ENCODE results near the gene SLC1A2.
A peak's percentile ranks its signal among the peaks of the same experiment; 100 is the strongest.

Gene SLC1A2

DNA sequence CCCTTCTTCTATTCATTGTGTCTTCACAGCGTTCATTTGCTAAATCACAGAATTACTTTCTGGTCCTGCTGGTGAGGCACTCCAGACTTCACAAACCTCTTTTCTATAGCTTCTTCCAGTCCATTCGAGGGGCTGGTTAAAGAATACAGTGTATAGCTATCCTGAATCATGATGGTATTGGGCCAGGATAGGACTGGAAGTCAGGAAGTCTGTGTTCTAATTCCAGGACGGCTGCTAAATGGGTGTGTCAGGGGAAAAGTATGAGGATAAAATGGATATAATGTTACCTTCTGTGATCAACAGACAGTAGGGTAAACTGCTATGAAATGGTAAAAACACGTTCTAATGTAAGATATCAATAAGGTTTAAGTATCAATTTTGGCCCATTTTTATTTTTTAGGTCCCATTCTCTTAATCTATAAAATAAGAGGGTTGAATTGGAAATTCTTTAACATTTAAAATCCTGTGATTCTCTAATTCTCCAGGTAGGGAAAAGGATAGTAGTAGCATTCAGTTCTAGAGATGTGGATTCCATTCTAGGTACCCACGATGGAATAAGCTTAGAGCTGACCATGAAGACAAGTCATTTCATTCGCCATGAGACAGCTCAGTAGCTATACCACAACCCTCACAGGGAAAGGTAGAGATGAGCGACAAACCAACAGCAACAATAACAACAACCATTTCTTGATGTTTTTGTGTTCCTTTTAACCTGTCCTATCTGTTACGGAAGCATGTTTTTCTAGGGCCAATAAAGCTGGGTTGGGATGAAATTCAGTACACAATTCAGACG lies 96.1 kb downstream of the SLC1A2 start:
- DNase-seq: no peak

DNA sequence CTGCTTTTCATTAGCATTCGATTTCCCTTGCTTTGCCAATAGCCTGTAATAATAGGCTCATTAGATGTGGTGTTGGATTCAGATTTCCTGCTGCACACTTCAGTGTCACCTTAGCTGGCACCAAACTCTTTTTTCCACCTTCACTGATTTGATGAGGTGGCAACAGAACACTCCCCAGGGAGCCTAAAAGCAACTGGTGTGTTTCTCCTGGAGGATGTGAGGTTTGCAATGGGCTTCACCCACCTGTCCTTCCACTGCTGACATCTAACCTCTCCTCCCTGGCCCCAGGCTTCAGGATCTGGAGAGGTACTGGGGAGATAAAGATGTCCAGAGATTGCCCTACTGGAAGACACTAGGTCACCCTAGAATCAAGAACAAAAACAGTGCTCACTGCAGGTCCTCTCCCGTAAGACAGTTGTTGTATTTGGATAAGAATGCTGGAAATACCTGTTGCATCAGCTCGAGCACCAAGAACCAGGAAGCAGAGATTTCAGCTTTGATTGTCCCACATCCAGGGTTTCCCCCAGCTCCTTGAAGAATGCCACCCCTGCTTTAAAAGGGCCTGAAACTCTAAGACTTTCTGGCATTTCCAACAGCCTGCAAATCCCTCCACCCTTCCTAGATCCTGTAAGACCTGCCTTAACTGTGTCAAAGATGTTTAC lies 96.9 kb downstream of the SLC1A2 start:
- no peak for DNase-seq

DNA sequence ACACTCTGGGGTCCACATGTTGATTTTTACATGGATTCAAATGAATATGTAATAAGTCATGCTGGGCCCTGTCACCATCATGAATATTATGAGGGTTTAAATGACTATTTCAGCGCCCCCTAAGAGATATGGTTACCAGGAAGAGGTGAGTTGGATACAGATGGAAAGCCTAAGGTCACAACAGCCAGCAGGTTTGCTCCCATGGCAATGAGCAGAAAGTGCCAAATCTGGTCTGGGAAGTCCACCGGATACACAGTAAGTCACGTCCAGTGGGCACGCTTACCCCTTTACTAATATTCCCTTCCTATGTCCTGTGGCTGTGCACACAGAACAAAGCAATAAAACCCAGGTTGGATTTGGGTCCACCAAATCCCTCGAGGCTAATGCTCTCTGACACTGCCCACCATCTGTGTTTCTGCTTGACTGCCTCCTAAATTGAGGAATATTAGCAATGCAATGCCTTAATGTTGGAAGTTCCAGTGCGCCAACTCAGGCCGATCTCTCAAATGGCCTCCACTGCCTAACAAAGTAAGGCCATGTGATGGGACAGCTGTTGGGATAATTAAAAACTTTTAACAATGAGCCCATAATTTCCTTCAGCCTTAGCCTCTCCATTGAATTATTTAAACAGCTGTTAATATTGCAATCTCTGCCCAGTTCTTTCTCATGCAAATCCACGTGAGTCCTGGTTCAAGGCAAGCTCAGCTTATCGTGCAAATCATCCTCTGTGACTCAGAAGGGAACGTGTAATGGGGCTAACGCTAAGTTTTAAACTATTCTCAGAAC lies 97.6 kb downstream of the SLC1A2 start:
- no peak for DNase-seq

DNA sequence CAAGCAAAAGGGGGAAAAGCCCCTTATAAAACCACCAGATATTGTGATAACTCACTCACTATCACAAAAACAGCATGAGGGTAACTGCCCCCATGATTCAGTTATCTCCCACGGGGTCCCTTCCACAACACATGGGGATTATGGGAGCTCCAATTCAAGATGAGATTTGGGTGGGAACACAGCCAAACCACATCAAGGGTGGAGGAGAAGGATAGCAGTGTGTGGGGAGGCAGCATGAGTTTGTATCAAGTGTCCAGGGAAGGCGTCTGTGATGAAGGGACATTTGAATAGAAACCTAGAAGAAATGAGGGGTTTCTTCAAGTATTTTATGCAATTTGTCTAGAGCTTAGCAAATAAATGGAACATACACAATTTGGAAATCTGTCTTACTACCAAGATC lies 98.2 kb downstream of the SLC1A2 start:
- DNase-seq: no peak

DNA sequence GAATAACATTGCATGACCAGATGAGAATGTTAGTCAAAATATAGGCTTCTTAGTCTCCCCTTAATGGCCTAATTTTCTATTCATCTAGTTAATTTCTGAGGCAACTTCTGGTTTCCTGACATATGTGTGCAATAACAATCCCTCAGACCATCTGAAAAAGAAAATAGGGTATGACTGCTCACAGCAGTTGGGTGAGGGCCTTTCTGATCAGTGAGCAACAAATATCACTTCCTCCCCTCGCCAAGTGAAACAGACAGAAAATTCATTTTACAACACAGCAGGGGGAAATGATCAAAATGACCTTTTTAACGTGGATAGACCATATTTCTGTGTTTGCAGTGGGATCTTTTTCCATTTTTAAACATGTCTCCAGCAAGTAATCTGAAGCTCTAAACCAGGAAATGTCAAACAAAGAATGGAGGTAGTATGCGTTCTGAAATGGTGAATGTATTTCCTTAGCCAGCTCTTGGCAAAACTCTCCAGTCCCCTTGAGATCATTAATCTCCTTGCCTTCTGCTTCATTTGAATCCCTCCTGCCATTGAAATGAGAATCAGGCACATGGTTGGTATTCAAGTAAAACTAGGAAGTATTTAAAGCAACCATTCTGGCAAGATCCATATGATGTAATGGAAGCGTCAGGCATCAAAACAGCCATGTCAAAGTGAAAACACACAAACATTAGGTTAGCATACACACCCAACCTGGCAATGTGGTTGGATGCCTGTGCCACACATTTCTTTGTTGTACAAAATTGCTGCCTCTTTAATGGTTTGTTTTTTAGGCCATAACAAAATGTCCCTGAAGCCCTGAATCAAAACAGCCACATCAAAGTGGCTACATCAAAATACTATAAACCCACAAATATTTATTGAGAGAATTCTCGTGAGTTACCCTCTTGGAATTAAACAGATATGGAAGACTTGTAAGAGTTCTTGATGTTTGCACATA lies 100.1 kb downstream of the SLC1A2 start:
- DNase-seq: no peak

DNA sequence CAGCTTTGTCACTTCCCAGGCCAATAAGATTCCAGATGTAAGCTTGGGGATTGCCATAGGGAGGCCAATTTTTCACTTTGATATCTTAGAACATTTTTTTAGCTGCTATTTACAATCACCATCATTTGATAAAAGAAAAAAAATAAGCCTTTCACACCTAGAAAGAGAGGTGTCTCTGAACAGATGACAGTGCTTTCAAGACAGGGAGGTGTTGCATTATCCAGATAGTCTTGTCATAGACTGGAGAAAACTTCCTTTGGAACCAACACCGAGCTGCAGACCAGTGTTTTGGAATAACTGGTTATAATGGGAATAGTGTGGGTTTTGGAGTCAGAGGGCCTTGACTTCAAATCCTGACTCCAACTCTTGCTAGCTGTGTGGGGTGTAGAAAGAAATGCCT lies 101.0 kb downstream of the SLC1A2 start:
- DNase-seq: no peak

DNA sequence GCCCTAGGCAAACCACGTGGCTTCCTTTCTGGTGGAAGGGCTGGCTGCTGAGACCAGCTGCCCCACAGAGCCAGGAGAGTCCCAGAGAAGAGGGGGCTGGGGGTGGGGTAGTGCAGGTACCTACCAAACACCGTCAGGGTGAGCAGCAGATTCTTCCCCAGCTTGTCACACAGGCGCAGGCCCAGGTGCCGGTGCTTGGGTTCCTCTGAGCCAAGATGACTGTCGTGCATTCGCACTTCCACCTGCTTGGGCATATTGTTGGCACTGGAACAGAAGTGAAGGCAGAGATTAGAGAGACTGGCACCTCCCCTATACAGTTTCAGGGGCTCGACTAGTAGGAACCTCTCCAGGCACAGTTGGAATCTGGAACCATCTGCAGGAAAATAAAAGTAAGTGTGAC lies 102.1 kb downstream of the SLC1A2 start:
- no peak for DNase-seq

DNA sequence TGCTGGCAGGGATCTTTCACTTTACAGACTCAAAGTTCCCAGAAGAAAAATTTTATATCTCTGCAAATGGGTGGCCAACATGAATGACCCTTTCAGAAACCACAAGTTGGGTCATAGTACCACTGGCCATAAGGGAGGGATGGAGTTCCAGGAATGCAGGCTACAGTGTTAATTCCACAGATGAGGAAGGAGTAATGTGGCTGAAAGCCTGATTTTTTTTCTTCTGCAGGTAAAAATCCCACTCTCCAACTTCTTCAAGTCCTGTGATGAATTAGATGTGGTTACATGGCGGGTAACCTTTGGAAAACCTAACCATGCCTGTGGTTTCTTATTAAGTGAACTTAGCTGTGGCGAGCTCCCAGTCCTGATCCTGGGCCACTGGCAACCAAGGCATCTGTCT lies 103.2 kb downstream of the SLC1A2 start:
- DNase-seq: no peak

DNA sequence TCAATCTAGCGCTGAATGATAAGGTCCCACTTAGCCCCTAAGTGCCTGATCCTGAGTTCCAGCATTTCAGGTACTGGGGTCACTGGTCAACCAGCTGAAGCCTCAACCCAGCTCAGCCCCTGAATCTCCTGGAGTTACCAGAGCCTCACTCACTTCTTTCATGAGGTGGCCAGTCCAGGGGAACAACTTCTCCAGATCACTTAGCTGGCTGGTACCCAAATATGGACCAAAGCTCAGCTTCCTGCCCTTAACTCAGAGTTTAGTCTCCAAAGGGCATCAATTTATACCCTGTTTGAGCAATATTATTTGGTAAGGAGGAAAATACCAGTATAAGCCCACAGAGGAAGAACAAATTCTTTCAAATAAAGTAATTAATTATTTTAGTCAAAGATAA lies 105.6 kb downstream of the SLC1A2 start:
- no peak for DNase-seq

DNA sequence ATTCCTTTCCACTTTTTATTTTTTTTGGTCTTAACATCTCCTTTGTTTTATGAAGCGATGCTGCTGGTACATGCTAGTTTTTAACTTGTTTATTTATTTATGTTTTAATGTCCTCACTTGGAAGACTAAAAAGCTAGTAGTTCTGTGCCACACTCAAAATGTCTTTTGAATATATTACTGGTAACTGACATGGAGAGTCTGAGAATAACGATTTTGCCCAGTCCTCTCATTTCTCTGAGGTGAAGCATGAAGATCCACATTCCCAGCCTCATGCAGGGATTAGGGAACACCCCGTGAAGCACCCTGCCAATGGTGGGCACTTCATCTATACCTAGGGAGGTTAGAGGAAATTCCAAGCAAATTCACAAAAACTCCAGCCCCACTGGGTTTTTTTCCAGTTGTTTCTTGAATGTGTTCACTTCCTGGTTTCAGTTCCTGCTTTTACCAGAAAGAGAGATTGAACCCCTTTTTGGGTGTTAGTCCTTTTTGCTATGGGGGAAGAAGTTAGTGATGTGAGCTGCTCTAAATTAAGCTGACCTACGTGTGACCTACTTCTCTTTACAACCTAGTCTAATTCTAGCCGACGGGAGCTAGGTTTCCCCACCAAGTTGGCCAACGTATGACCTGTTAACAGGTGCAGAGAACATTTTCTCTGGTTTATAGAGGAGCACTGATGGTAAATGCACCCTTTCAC lies 106.1 kb downstream of the SLC1A2 start:
- no peak for DNase-seq

DNA sequence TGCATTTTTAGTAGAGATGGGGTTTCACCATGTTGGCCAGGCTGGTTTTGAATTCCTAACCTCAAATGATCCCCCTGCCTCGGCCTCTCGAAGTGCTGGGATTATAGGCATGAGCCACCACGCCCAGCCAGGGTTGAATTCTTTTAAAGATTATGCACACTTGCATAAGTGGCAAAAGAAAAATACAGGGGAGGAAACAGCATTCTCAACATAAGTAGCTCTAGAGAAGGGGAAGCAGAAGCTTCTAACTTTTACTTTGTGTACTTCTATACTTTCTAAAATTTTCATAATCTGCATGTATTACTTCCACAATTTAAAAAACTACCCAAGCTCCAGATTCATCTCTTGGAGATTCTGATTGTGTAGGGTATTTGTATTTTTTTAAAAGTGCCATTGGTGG lies 108.0 kb downstream of the SLC1A2 start:
- DNase-seq: no peak

DNA sequence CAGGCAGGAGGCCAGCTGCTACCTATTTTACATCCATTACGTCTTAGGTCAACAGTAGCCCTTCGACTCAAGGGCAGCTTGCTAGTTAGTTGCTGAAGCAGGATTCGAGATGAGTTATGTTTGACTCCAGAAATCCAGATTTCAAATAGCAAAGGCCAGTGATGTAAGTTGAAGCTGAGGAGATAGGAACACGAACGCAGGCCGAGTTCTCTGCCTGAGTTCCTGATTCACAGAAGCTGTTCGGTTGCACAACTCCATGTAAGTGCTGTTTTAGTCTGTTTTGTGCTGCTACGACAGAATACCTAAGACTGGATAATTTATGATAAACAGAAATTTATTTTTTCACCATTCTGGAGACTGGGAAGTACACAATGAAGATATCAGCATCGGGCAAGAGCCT lies 111.2 kb downstream of the SLC1A2 start:
- DNase-seq: no peak

DNA sequence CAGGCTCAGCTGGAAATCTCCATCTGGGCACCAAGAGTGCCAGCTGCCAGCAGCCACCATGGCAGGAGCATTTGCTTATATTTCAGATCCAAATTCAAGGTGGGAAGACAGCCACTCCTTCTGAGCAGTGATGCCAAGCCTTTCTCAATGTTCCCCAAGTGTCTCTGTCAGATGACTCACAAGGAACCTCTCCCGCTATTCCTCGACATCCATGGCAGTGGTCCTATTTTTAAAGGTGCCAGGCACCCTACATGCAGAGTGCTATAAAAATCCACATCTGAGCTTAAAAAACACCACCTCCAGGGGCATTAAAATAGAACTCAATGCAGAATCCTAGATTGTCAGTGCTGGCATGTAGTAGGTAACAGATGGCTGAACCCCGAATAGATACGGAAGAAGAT lies 112.1 kb downstream of the SLC1A2 start:
- DNase-seq: no peak

DNA sequence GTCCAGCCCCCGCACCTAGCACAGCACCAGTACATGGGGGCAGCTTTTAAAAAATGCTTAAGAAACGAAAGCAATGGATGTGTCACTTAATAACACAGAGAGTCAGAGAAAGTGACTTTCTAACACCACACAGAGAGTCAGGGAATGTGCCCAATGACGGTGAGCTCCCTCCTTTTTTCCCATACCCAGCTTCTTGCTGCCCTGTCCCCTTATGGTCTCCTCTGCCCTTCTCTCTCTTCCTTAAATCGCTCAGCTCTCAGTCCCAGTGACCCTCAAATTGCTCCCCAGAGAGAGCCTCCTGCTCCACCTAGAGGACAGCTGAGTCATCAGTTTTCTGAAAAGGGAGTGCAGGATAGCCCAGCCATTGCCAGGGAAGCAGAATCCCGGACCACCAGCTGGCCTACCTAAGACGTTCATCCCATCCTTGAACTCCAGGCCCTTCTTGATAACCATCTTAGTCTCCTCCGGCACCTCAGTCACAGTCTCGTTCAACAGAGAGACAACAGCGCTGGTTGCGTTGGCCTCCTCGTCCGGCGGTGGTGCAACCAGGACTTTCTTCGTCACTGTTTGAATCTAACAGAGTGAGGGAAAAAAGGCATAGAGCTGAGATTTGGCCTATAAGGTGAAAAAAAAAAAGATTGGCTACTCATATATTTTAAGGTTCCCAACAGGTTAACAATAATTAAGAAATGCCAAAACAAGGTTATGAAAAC lies 113.5 kb downstream of the SLC1A2 start:
- DNase-seq: peak; percentile 16 to 31

DNA sequence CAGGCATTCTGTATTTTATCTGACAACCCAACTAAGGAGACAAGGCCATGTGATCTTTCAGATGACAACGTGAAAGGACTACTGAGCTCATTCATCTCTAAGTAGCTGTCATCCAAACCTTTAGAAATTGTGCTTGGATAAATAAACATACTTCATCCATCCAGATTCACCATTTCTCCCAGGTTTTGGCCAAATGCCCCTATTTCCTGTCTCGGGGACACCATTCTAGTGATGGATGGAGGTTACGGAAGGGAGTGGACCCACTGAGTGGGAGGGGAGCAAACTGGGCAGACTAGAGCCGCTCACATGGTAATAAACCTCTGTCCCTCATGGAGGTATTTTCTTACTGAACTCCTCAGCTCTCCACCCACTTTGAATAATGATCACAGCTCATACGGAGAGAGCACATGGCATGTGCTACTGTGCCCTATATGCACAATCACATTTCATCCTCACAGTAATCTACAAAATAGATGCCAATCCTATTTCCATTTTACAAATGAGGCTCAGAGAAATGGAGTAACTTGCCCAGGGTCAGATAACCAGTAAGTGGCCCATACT lies 114.4 kb downstream of the SLC1A2 start:
- no peak for DNase-seq

DNA sequence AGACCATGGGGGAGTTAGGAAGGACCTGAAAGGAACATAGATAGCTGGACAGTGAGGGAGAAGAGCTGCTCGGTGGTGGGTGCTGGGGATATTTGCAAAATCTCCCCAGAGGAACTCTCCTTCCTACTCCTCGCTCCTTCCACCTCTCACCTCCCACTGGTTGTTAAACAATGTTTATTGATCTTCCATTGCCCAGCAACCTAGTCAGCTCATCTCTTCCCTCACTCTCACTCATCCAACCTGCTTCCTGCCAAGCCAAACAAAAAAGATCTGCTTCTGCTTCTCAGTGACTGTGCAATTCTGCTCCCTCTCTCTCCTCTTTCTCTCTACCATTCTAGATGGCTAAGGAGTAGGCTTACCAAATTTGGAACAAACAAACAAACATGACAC lies 115.0 kb downstream of the SLC1A2 start:
- DNase-seq: peak; percentile 45 to 54

DNA sequence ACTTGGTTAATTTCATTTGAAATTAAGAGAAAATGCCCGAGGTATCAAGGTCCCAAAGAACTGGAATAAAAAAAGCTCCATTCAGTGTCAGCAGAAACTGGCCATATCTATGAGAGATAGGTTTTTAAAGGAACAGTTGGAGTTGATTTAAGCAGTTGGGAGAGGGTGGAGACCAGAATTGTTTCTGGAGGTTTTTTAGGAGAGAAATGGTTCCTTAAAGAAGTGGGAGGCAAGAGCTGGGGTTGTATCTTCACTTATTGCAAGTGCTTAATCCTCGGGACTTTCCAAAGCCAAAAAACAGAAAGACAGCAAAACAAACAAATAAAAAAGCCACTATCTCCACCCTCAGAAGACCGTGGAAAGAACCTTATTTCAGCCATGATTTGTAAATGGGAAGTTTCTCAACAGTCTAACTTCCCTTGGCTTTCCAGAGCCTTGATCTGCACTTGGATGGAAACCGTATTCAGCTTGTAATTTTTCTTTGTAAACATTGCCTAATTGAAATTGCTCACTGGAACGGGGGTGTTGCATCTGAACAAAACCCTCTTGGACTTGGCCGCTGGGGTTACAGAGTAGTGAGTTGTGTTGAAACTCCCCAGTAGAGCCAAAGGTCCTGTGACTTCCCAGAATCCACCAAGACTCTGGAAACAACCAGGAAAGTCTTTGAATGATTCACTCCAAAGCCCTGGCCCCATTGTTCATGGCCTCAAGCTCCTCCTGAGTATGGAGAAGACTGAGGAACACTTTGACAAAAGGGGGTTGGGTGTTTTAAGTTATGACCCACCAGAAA lies 115.6 kb downstream of the SLC1A2 start:
- DNase-seq: peak; percentile 59 to 79

DNA sequence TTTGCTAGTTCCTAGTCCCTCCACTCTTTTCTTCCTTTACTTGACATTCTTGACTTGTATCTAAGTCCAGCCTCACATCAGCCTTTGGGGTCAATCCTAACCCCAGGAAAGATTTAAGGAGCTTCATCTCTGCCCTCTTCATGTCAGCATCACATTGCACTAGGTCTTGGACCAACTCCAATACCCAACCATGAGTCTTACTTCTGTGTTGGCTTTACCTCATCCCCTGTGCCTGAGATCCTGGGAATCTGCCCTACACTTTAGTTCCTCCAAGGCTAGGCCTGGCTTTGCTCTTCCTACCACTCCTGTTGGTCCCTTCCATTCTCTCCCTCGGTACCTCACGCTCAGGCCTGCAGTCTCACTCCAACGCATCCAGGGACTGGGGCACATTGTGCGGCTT lies 117.0 kb downstream of the SLC1A2 start:
- DNase-seq: no peak

DNA sequence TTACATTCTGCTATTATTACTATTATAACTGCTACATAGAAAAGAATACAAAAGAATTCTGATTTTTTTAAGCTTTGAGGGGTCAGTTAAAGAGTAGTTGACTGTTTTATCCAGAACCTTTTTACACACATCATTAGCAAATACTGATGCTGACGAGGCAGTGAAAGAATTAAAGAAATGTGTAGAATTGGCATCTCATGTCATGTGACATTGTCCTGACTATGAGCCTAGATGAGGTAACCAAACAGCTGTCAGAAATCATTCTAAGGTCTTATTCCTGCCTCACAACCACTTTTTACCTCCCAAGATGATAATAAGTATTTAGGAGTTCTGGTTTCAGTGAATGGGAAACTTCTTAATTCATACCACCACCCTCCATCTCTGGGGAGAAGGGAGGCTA lies 121.0 kb downstream of the SLC1A2 start:
- no peak for DNase-seq

DNA sequence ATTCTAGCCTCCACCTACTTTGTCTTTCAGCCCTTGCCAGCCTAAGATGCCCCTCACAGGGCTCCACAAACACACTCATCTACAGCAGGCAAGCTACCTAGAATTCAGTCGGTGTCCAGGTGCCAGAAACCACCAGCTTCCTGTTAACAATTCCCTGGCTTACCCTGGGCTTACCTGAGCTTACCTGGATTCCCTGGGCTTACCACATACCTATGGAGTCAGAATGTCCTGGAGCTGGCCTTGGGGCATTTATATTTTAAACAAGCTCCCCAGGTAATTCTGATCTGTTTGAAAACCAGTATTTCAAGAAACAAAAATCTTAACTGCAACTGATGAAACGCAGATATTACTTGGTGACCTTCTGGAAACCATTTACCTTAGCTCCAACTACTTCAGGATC lies 123.6 kb downstream of the SLC1A2 start:
- DNase-seq: no peak

Measured in AML-193 (cell line).